KOPT-K1 (cell line): ENCODE data around the gene MCOLN2.

Experiments used
- H3K27ac ChIP-seq: fragments of 200-600 bp; sonication (generic); 2 replicates; pipeline ENCODE4 v1.5.1; 2016; ENCODE audit warnings: antibody characterized with exemption, mild to moderate bottlenecking, low read depth, low read length; ENCODE audit not compliant: poor library complexity, severe bottlenecking
- H3K36me3 ChIP-seq: fragments of 200-600 bp; sonication (generic); 2 replicates; pipeline ENCODE4 v1.5.1; 2017; ENCODE audit warnings: antibody characterized with exemption, mild to moderate bottlenecking, low read length, moderate library complexity; ENCODE audit not compliant: insufficient read depth
- H3K9me3 ChIP-seq: fragments of 200-600 bp; sonication (generic); 2 replicates; pipeline ENCODE4 v1.5.1; 2017; ENCODE audit warnings: antibody characterized with exemption, low read length, mild to moderate bottlenecking; ENCODE audit not compliant: insufficient read depth, poor library complexity, severe bottlenecking

Gene MCOLN2

DNA sequence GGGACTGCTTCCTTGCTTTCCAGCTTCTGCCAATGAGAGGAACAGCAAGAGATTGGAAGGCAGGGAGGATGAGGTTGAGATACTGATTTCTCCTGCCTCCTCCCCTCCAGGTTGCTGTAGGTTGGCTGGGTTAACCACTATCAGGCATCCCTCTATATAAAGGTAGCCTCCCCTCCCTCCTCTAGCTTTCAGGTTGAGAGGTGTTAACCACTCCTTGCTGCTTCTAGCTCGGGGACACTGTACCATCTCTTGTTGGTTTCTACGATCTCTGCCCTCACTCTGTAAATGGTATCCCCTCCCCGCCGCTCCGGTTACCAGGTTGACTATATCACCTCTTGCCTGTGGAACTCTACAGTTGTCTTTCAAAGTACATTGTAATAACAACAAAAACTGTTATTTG lies 120.6 kb downstream of the MCOLN2 start:
- no peaks in the 10 kb centered on the region for H3K9me3 ChIP-seq
- H3K27ac ChIP-seq = no peak overlapping the region
- H3K36me3 ChIP-seq = no peaks in the 10 kb centered on the region
